SK-N-SH (cell line): Measurements from ENCODE around the gene ALKBH1. TPM values are rescaled to one million over a fixed set of nuclear protein-coding genes. Genes with fewer than 3 reads are reported as not detected.
A peak's percentile ranks its signal among the peaks of the same experiment; 100 is the strongest.
"Not testable (repeated sequence)": the region's sequence is repeated elsewhere in the genome, so short reads cannot be mapped to it uniquely, and the experiment has no call there.

ENCODE experiments used
- CTCF ChIA-PET: fragments of 300-600, 350-600 bp; formaldehyde crosslinking; extraction: SDS; loops from one replicate; lab custom pipeline; 2021; lab: Yijun Ruan, JAX
- POLR2A ChIA-PET: fragments of 350-600 bp; sonication (Branson Sonifier 250); formaldehyde crosslinking; extraction: SDS; loops from one replicate; lab custom pipeline; 2020; ENCODE audit warnings: antibody characterized with exemption, inconsistent platforms; lab: Yijun Ruan, JAX
- DNase-seq: peaks from one replicate; pipeline ENCODE4 v3.0.0; 2012
- H2AFZ ChIP-seq: fragments of 200-600 bp; sonication (generic); 2 replicates; pipeline ENCODE4 v1.8.1; 2016; ENCODE audit warnings: antibody characterized with exemption, mild to moderate bottlenecking, low read depth
- H3F3A ChIP-seq: fragments of 200-600 bp; sonication (generic); replicated peaks from 2 replicates; pipeline ENCODE3; 2016; ENCODE audit warnings: antibody characterized with exemption, mild to moderate bottlenecking; ENCODE audit not compliant: insufficient read depth
- H3K27ac ChIP-seq, 2 experiments: fragments of 200-500 bp in 1 of 2; fragments of 200-600 bp in 1 of 2; sonication (Bioruptor generic) in 1 of 2; sonication (generic), shearing (Covaris generic) in 1 of 2; 2 replicates each; pipeline versions ENCODE4 v1.5.1 to v1.6.1; 2014 to 2016; ENCODE audit warnings: low read depth in 2 of 2, inconsistent platforms in 1 of 2, low read length in 1 of 2, mild to moderate bottlenecking in 1 of 2, mixed read lengths in 1 of 2
- H3K27me3 ChIP-seq: fragments of 200-600 bp; sonication (generic), shearing (Covaris generic); 2 replicates; pipeline ENCODE4 v1.6.1; 2016; ENCODE audit warnings: mixed run types; ENCODE audit not compliant: insufficient read depth
- H3K36me3 ChIP-seq, 2 experiments: fragments of 200-500 bp in 1 of 2; fragments of 200-600 bp in 1 of 2; sonication (Bioruptor generic) in 1 of 2; sonication (generic) in 1 of 2; replicated peaks in 1 of 2; 2 replicates each; pipeline versions ENCODE3 to v1.5.1; 2014 to 2016; ENCODE audit warnings: low read length in 1 of 2, mild to moderate bottlenecking in 1 of 2; ENCODE audit not compliant: insufficient read depth in 2 of 2, control insufficient read depth in 1 of 2
- H3K4me1 ChIP-seq, 2 experiments: fragments of 200-500 bp in 1 of 2; fragments of 200-600 bp in 1 of 2; sonication (Bioruptor generic) in 1 of 2; sonication (generic), shearing (Covaris generic) in 1 of 2; 2 replicates each; pipeline versions ENCODE4 v1.5.1 to v1.6.1; 2014 to 2016; ENCODE audit warnings: low read depth in 1 of 2, low read length in 1 of 2, mixed run types in 1 of 2; ENCODE audit not compliant: insufficient read depth in 2 of 2, control insufficient read depth in 1 of 2
- H3K4me2 ChIP-seq: fragments of 200-600 bp; sonication (generic), shearing (Covaris generic); 2 replicates; pipeline ENCODE4 v1.6.1; 2017; ENCODE audit warnings: mixed run types
- H3K4me3 ChIP-seq, 2 experiments: fragments of 200-500 bp in 1 of 2; fragments of 200-600 bp in 1 of 2; sonication (Bioruptor generic) in 1 of 2; sonication (generic), shearing (Covaris generic) in 1 of 2; 2 replicates each; pipeline versions ENCODE4 v1.5.1 to v1.8.1; 2014 to 2016; ENCODE audit warnings: low read depth in 2 of 2, inconsistent platforms in 1 of 2, low read length in 1 of 2, mild to moderate bottlenecking in 1 of 2, mixed read lengths in 1 of 2, moderate library complexity in 1 of 2
- H3K79me2 ChIP-seq: fragments of 200-600 bp; sonication (generic); 2 replicates; pipeline ENCODE4 v1.8.1; 2017; ENCODE audit warnings: mild to moderate bottlenecking; ENCODE audit not compliant: insufficient read depth
- H3K9ac ChIP-seq: fragments of 200-600 bp; sonication (generic); 2 replicates; pipeline ENCODE4 v1.6.1; 2017; ENCODE audit warnings: mixed run types
- H3K9me2 ChIP-seq: fragments of 200-600 bp; sonication (generic); 2 replicates; pipeline ENCODE4 v1.6.1; 2017; ENCODE audit warnings: mixed run types
- H3K9me3 ChIP-seq: fragments of 200-600 bp; sonication (generic); 2 replicates; pipeline ENCODE4 v1.6.1; 2017; ENCODE audit warnings: mixed run types, mild to moderate bottlenecking, moderate library complexity
- H4K20me1 ChIP-seq: fragments of 200-600 bp; sonication (generic); 2 replicates; pipeline ENCODE4 v1.6.1; 2017; ENCODE audit warnings: mild to moderate bottlenecking, mixed run types; ENCODE audit not compliant: insufficient read depth
- CHD2 ChIP-seq: fragments of 150-350 bp; IDR thresholded peaks from 2 replicates; pipeline ENCODE4 v1.6.1; 2018; ENCODE audit warnings: low read length; ENCODE audit not compliant: partially characterized antibody
- CTCF ChIP-seq: fragments of 200-600 bp; sonication (generic); IDR thresholded peaks from 2 replicates; pipeline ENCODE4 v1.6.1; 2017; ENCODE audit warnings: antibody characterized with exemption, mild to moderate bottlenecking, moderate library complexity
- ELF1 ChIP-seq: IDR thresholded peaks from 2 replicates; pipeline ENCODE4 v1.4.0; 2012
- EP300 ChIP-seq, 2 experiments: IDR thresholded peaks; 2 replicates each; pipeline versions ENCODE4 v1.4.0 to v1.6.1; 2012; ENCODE audit warnings: borderline replicate concordance in 1 of 2, low read depth in 1 of 2, low read length in 1 of 2
- EZH2phosphoT487 ChIP-seq: fragments of 200-600 bp; sonication (generic); IDR thresholded peaks from 2 replicates; pipeline ENCODE4 v1.6.1; 2017; ENCODE audit warnings: low read depth, mixed run types, mild to moderate bottlenecking, antibody characterized with exemption, moderate library complexity, borderline replicate concordance
- FOXJ3 ChIP-seq: sonication (generic); formaldehyde crosslinking; IDR thresholded peaks from 2 replicates; pipeline ENCODE4 v1.5.1; 2020; ENCODE audit warnings: mild to moderate bottlenecking, missing genetic modification reagents
- GABPA ChIP-seq: IDR thresholded peaks from 2 replicates; pipeline ENCODE4 v1.4.0; 2012; ENCODE audit warnings: low read depth, mild to moderate bottlenecking
- PBX3 ChIP-seq: IDR thresholded peaks from 2 replicates; pipeline ENCODE4; 2012
- POLR2AphosphoS5 ChIP-seq: IDR thresholded peaks from 2 replicates; pipeline ENCODE4 v1.6.1; 2012; ENCODE audit warnings: low read depth, low read length
- RAD21 ChIP-seq: IDR thresholded peaks from 2 replicates; pipeline ENCODE4 v1.6.1; 2012; ENCODE audit warnings: mild to moderate bottlenecking, low read length
- RCOR1 ChIP-seq: fragments of 150-350 bp; IDR thresholded peaks from 2 replicates; pipeline ENCODE4 v1.6.1; 2017; ENCODE audit warnings: antibody characterized with exemption, low read length
- RFX5 ChIP-seq: IDR thresholded peaks from 2 replicates; pipeline ENCODE4 v1.6.1; 2012; ENCODE audit warnings: mild to moderate bottlenecking, improper control_type of control experiment, low read length
- SIN3A ChIP-seq: IDR thresholded peaks from 2 replicates; pipeline ENCODE4 v1.6.1; 2012; ENCODE audit warnings: low read depth, mild to moderate bottlenecking, low read length, moderate library complexity, borderline replicate concordance
- SMC3 ChIP-seq: IDR thresholded peaks from 2 replicates; pipeline ENCODE4 v1.6.1; 2012; ENCODE audit warnings: low read depth, low read length, improper control_type of control experiment
- TAF1 ChIP-seq: IDR thresholded peaks from 2 replicates; pipeline ENCODE4 v1.6.1; 2012; ENCODE audit warnings: low read depth, mild to moderate bottlenecking, low read length, moderate library complexity, borderline replicate concordance
- TCF12 ChIP-seq: IDR thresholded peaks from 2 replicates; pipeline ENCODE4 v1.4.0; 2012
- USF2 ChIP-seq: fragments of 150-350 bp; IDR thresholded peaks from 2 replicates; pipeline ENCODE4 v1.6.1; 2017; ENCODE audit warnings: antibody characterized with exemption, low read length, low read depth, borderline replicate concordance
- whole genome bisulfite sequencing: methylation state at CpG from one replicate; pipeline ENCODE4 v1.1.6; 2017; ENCODE audit warnings: low lambda C conversion rate; 5-methylcytosine and 5-hydroxymethylcytosine counted together
- polyA plus RNA-seq, 3 experiments: library from polyadenylated mRNA; depleted of rRNA; stranded (reverse); fragments of >200 nt; gene quantifications; 2 replicates each; pipeline ENCODE4 v1.2.3, GENCODE V29; 2012
- TF ChIP-seq, protein P1 (sequence below): fragments of 150-350 bp; IDR thresholded peaks from 2 replicates; pipeline ENCODE4 v1.6.1; 2016; ENCODE audit warnings: mild to moderate bottlenecking, low read depth, low read length
- TF ChIP-seq, protein P2 (sequence below): IDR thresholded peaks from 2 replicates; pipeline ENCODE4 v1.4.0; 2012; ENCODE audit warnings: low read depth, borderline replicate concordance
- TF ChIP-seq, protein P3 (sequence below): IDR thresholded peaks from 2 replicates; pipeline ENCODE4 v1.4.0; 2012; ENCODE audit warnings: low read depth, borderline replicate concordance

The ALKBH1 gene
- polyA plus RNA-seq, 1 of the 3 experiments (the other 2 are of a cell fraction), result 10.7 TPM

- TF ChIP-seq CTCF (no peak), EZH2phosphoT487 (no peak), SMC3 (no peak), USF2 (no peak), GABPA (no peak), RCOR1 (no peak), EP300 (IDR thresholded peaks at IDR 0.05; ENCODE audit: borderline replicate concordance in 1 of 2, low read depth in 1 of 2, low read length in 1 of 2) (peak in 1 of 2 experiments; percentile 75; a peak in 1 of 4 replicates), TCF12 (peak; percentile 70), PBX3 (0 out of 2 replicates have a peak, but pooled peaks have one; percentile 57), POLR2AphosphoS5 (no peak; the same call in 1 of the 2 replicates), RAD21 (no peak), CHD2 (no peak), ELF1 (no peak), SIN3A (no peak), TAF1 (no peak), RFX5 (no peak), FOXJ3 (CRISPR knock-in tag) (no peak)
- TF ChIP-seq, protein P1, sequence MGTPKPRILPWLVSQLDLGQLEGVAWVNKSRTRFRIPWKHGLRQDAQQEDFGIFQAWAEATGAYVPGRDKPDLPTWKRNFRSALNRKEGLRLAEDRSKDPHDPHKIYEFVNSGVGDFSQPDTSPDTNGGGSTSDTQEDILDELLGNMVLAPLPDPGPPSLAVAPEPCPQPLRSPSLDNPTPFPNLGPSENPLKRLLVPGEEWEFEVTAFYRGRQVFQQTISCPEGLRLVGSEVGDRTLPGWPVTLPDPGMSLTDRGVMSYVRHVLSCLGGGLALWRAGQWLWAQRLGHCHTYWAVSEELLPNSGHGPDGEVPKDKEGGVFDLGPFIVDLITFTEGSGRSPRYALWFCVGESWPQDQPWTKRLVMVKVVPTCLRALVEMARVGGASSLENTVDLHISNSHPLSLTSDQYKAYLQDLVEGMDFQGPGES, result no peak
- TF ChIP-seq, protein P2, sequence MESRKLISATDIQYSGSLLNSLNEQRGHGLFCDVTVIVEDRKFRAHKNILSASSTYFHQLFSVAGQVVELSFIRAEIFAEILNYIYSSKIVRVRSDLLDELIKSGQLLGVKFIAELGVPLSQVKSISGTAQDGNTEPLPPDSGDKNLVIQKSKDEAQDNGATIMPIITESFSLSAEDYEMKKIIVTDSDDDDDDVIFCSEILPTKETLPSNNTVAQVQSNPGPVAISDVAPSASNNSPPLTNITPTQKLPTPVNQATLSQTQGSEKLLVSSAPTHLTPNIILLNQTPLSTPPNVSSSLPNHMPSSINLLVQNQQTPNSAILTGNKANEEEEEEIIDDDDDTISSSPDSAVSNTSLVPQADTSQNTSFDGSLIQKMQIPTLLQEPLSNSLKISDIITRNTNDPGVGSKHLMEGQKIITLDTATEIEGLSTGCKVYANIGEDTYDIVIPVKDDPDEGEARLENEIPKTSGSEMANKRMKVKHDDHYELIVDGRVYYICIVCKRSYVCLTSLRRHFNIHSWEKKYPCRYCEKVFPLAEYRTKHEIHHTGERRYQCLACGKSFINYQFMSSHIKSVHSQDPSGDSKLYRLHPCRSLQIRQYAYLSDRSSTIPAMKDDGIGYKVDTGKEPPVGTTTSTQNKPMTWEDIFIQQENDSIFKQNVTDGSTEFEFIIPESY, result no peak
- TF ChIP-seq, protein P3, sequence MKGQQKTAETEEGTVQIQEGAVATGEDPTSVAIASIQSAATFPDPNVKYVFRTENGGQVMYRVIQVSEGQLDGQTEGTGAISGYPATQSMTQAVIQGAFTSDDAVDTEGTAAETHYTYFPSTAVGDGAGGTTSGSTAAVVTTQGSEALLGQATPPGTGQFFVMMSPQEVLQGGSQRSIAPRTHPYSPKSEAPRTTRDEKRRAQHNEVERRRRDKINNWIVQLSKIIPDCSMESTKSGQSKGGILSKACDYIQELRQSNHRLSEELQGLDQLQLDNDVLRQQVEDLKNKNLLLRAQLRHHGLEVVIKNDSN, result no peak
These were observed 69.1 kb downstream of the ALKBH1 start (continued) for GRCh38 chr14:77638771-77639171.

DNA sequence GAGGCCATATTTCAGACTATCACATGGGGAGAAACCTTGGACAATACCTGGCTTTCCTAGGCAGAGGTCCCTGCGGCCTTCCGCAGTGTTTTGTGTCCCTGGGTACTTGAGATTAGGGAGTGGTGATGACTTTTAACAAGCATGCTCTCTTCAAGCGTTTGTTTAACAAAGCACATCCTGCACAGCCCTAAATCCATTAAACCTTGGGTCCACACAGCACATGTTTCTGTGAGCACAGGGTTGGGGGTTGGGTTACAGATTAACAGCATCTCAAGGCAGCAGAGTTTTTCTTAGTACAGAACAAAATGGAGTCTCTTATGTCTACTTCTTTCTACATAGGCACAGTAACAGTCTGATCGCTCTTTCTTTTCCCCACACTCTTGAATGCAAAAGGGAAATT, 72.0 kb downstream of the ALKBH1 start:
- H3K36me3 ChIP-seq, H3K4me3 ChIP-seq, H3K4me1 ChIP-seq, H3K9me2 ChIP-seq, H3K79me2 ChIP-seq, POLR2A ChIA-PET, DNase-seq, H3K27me3 ChIP-seq, CTCF ChIA-PET, H3K27ac ChIP-seq, H3K9ac ChIP-seq, H3K4me2 ChIP-seq, H4K20me1 ChIP-seq, H2AFZ ChIP-seq, H3K9me3 ChIP-seq: not testable (repeated sequence)
- H3F3A ChIP-seq, result peaks cover 24% of the 10 kb centered on the region
- 68% methylated on average over 4 of the region's 4 CpGs for WGBS

GRCh38 chr14:77635466-77635865, 72.4 kb downstream of the ALKBH1 start:
- H2AFZ ChIP-seq, H3K9me2 ChIP-seq, CTCF ChIA-PET, H3K4me1 ChIP-seq, H3K36me3 ChIP-seq, H3K4me3 ChIP-seq, POLR2A ChIA-PET, H3K79me2 ChIP-seq, DNase-seq, H3K27me3 ChIP-seq, H3K9me3 ChIP-seq, H4K20me1 ChIP-seq, H3K27ac ChIP-seq, H3K4me2 ChIP-seq, H3K9ac ChIP-seq: not testable (repeated sequence)
- peaks cover 23% of the 10 kb centered on the region for H3F3A ChIP-seq
- 65% methylated on average over 8 of the region's 8 CpGs for WGBS
